Measurements from ENCODE around the gene BSN. TPM values are rescaled to one million over a fixed set of nuclear protein-coding genes. Genes with fewer than 3 reads are reported as not detected.

Gene BSN
- total RNA-seq, 1 donor from 2014 or later, result not detected

GRCh38 chr3:49513494-49514124 is 40.7 kb upstream of the BSN start:
- peaks cover 7% of the 10 kb centered on the region for H3K36me3 ChIP-seq (ENCODE audit: control insufficient read depth, insufficient read depth, low read length)

GRCh38 chr3:49518016-49518415 is 36.3 kb upstream of the BSN start:
- DNase-seq (ENCODE audit: low read depth) (no peak), FAIRE-seq (no peak)
- Histone ChIP-seq H3K36me3 (ENCODE audit: control insufficient read depth, insufficient read depth, low read length) (peaks cover 4% of the 10 kb centered on the region), H3K27me3 (ENCODE audit: control insufficient read depth, insufficient read depth, low read length) (no peaks in the 10 kb centered on the region), H3K4me3 (ENCODE audit: low read depth, low read length) (no peak overlapping the region)
- TF ChIP-seq CTCF (IDR thresholded peaks at IDR 0.05; ENCODE audit: insufficient read depth, low read length, severe bottlenecking), result no peak

More at GRCh38 chr3:49513494-49514124, 40.7 kb upstream of the BSN start:
- DNase-seq (ENCODE audit: low read depth) (no peak), FAIRE-seq (no peak)
- Histone ChIP-seq H3K4me3 (ENCODE audit: low read depth, low read length) (no peak overlapping the region), H3K27me3 (ENCODE audit: control insufficient read depth, insufficient read depth, low read length) (no peaks in the 10 kb centered on the region)
- TF ChIP-seq CTCF (IDR thresholded peaks at IDR 0.05; ENCODE audit: insufficient read depth, low read length, severe bottlenecking), result no peak

GRCh38 chr3:49518441-49518840 is 35.8 kb upstream of the BSN start:
- Histone ChIP-seq H3K36me3 (ENCODE audit: control insufficient read depth, insufficient read depth, low read length) (peaks cover 4% of the 10 kb centered on the region), H3K27me3 (ENCODE audit: control insufficient read depth, insufficient read depth, low read length) (no peaks in the 10 kb centered on the region), H3K4me3 (ENCODE audit: low read depth, low read length) (no peak overlapping the region)
- DNase-seq (ENCODE audit: low read depth) (no peak), FAIRE-seq (peak; percentile 81)
- no peak for TF ChIP-seq CTCF (IDR thresholded peaks at IDR 0.05; ENCODE audit: insufficient read depth, low read length, severe bottlenecking)

- peaks cover 4% of the 10 kb centered on the region for H3K36me3 ChIP-seq (ENCODE audit: control insufficient read depth, insufficient read depth, low read length)
- DNase-seq (ENCODE audit: low read depth) (no peak), FAIRE-seq (no peak)
Observed at GRCh38 chr3:49519296-49519695, 35.0 kb upstream of the BSN start.

GRCh38 chr3:49519916-49520385 is 34.3 kb upstream of the BSN start:
- DNase-seq (ENCODE audit: low read depth) (no peak), FAIRE-seq (peak; percentile 66)
- H3K27me3 ChIP-seq (ENCODE audit: control insufficient read depth, insufficient read depth, low read length), result no peaks in the 10 kb centered on the region
- TF ChIP-seq CTCF (IDR thresholded peaks at IDR 0.05; ENCODE audit: insufficient read depth, low read length, severe bottlenecking), result no peak
- H3K36me3 ChIP-seq (ENCODE audit: control insufficient read depth, insufficient read depth, low read length), result peaks cover 4% of the 10 kb centered on the region
- H3K4me3 ChIP-seq (ENCODE audit: low read depth, low read length), result no peak overlapping the region

More at GRCh38 chr3:49519296-49519695, 35.0 kb upstream of the BSN start:
- TF ChIP-seq CTCF (IDR thresholded peaks at IDR 0.05; ENCODE audit: insufficient read depth, low read length, severe bottlenecking), result no peak
- Histone ChIP-seq H3K27me3 (ENCODE audit: control insufficient read depth, insufficient read depth, low read length) (no peaks in the 10 kb centered on the region), H3K4me3 (ENCODE audit: low read depth, low read length) (no peak overlapping the region)
